Measurements from ENCODE around the gene SLC25A12. TPM values are rescaled to one million over a fixed set of nuclear protein-coding genes. Genes with fewer than 3 reads are reported as not detected.
A peak's percentile ranks its signal among the peaks of the same experiment; 100 is the strongest.
"Not testable (repeated sequence)": the region's sequence is repeated elsewhere in the genome, so short reads cannot be mapped to it uniquely, and the experiment has no call there.

Gene SLC25A12
- total RNA-seq, 2 experiments from 2014 or later, result 27.4 to 28.9 TPM

DNA sequence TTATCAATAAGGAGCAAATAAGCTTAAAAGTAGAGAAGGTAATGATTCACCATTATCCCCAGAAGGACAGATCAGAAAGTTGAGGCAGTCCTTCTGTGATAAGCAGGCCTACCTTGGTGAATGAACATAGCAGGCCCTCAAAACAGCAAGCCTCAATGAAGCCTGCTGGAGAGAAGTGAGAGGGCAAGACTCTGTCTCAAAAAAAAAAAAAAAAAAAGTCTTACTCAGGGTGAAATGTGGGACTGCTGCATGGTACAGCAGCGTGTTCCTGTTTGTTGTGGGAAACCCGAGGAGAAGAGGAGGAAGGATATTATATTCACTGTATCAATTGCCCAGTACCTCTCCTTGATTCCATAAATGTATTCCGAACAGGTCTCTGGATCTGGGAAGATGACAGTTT lies 19.5 kb upstream of the SLC25A12 start:
- Mint-ChIP-seq H3K36me3 (ENCODE audit: low read depth) (no peaks in the 10 kb centered on the region), H3K4me1 (ENCODE audit: low read depth) (no peaks in the 10 kb centered on the region), H3K27ac (no peak overlapping the region), H3K27me3 (ENCODE audit: low read depth) (peaks cover 11% of the 10 kb centered on the region), H3K4me3 (no peak overlapping the region), H3K9me3 (ENCODE audit: insufficient read depth) (no peaks in the 10 kb centered on the region)
- ChIA-PET CTCF (interaction anchor here (1.6 kb wide), 1 partner anchor 27 kb away, joined by 3 read pairs; no protein-coding TSS in a partner anchor), POLR2A (interaction anchor here (1.2 to 1.3 kb wide), 2 partner anchors 9 to 10 kb away, joined by 3 to 6 read pairs; partner anchors contain the start of gene HAT1)
- ATAC-seq (no peak), DNase-seq (no peak)

GRCh38 chr2:171910494-171910893 lies 16.4 kb upstream of the SLC25A12 start:
- H3K27ac Mint-ChIP-seq, result no peak overlapping the region
- H3K9me3 Mint-ChIP-seq (ENCODE audit: insufficient read depth), result no peaks in the 10 kb centered on the region
- ATAC-seq, result no peak
- DNase-seq, result no peak
- no peaks in the 10 kb centered on the region for H3K4me1 Mint-ChIP-seq (ENCODE audit: low read depth)
- POLR2A ChIA-PET, result no interaction called here
- CTCF ChIA-PET, result no interaction called here
- peaks cover 11% of the 10 kb centered on the region for H3K27me3 Mint-ChIP-seq (ENCODE audit: low read depth)
- no peaks in the 10 kb centered on the region for H3K36me3 Mint-ChIP-seq (ENCODE audit: low read depth)
- H3K4me3 Mint-ChIP-seq, result no peak overlapping the region

DNA sequence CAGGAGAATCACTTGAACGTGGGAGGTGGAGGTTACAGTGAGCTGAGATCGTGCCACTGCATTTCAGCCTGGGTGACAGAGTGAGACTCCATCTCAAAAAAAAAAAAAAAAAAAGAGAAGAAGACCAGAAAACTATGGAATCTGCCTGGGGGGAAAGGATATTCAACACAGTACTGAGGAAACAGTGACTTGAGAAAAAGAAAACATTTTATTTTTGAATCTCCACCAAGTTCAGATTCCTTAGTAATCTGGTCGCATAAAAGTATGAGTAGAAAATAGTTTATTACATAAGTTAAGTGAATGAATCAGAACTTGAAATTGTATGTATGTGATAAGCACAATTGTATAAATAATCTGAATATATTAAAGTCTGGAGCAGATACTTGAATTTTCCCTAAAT lies 15.2 kb upstream of the SLC25A12 start:
- Mint-ChIP-seq H3K4me3 (no peak overlapping the region), H3K36me3 (ENCODE audit: low read depth) (no peaks in the 10 kb centered on the region), H3K27ac (no peak overlapping the region), H3K9me3 (ENCODE audit: insufficient read depth) (no peaks in the 10 kb centered on the region), H3K4me1 (ENCODE audit: low read depth) (no peaks in the 10 kb centered on the region), H3K27me3 (ENCODE audit: low read depth) (peaks cover 15% of the 10 kb centered on the region)
- ChIA-PET POLR2A (no interaction called here), CTCF (no interaction called here)
- ATAC-seq, result no peak
- DNase-seq, result no peak

GRCh38 chr2:171908235-171908634 lies 14.2 kb upstream of the SLC25A12 start:
- DNase-seq (no peak), ATAC-seq (no peak)
- no peak overlapping the region for H3K27ac Mint-ChIP-seq
- H3K4me1 Mint-ChIP-seq (ENCODE audit: low read depth), result no peaks in the 10 kb centered on the region
- no peak overlapping the region for H3K4me3 Mint-ChIP-seq
- ChIA-PET CTCF (no interaction called here), POLR2A (no interaction called here)
- no peaks in the 10 kb centered on the region for H3K9me3 Mint-ChIP-seq (ENCODE audit: insufficient read depth)
- no peaks in the 10 kb centered on the region for H3K36me3 Mint-ChIP-seq (ENCODE audit: low read depth)
- H3K27me3 Mint-ChIP-seq (ENCODE audit: low read depth), result peaks cover 23% of the 10 kb centered on the region

GRCh38 chr2:171902840-171903420 lies 8.9 kb upstream of the SLC25A12 start:
- H3K4me3 Mint-ChIP-seq, result no peak overlapping the region
- ChIA-PET POLR2A (no interaction called here), CTCF (no interaction called here)
- H3K36me3 Mint-ChIP-seq (ENCODE audit: low read depth), result no peaks in the 10 kb centered on the region
- ATAC-seq (no peak), DNase-seq (no peak)
- no peaks in the 10 kb centered on the region for H3K4me1 Mint-ChIP-seq (ENCODE audit: low read depth)
- no peak overlapping the region for H3K27ac Mint-ChIP-seq
- H3K27me3 Mint-ChIP-seq (ENCODE audit: low read depth), result peaks cover 19% of the 10 kb centered on the region
- H3K9me3 Mint-ChIP-seq (ENCODE audit: insufficient read depth), result no peaks in the 10 kb centered on the region

DNA sequence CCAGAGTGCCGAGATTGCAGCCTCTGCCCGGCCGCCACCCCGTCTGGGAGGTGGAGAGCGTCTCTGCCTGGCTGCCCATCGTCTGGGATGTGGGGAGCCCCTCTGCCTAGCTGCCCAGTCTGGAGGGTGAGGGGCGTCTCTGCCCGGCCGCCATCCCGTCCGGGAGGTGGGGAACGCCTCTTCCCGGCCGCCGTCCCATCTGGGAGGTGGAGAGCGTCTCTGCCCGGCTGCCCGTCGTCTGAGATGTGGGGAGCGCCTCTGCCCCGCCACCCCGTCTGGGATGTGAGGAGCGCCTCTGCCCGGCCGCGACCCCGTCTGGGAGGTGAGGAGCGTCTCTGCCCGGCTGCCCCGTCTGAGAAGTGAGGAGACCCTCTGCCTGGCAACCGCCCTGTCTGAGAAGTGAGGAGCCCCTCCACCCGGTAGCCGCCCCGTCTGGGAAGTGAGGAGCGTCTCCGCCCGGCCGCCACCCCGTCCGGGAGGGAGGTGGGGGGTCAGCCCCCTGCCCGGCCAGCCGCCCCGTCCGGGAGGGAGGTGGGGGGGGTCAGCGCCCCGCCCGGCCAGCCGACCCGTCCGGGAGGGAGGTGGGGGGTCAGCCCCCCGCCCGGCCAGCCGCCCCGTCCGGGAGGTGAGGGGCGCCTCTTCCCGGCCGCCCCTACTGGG lies 5.7 kb upstream of the SLC25A12 start:
- H3K27me3 Mint-ChIP-seq (ENCODE audit: low read depth), result peaks cover 15% of the 10 kb centered on the region
- H3K4me1 Mint-ChIP-seq (ENCODE audit: low read depth); ATAC-seq; POLR2A ChIA-PET; DNase-seq; H3K4me3 Mint-ChIP-seq; H3K27ac Mint-ChIP-seq; H3K36me3 Mint-ChIP-seq (ENCODE audit: low read depth); H3K9me3 Mint-ChIP-seq (ENCODE audit: insufficient read depth); CTCF ChIA-PET: not testable (repeated sequence)

- no peaks in the 10 kb centered on the region for H3K9me3 Mint-ChIP-seq (ENCODE audit: insufficient read depth)
- no peak overlapping the region for H3K4me3 Mint-ChIP-seq
- peaks cover 14% of the 10 kb centered on the region for H3K36me3 Mint-ChIP-seq (ENCODE audit: low read depth)
- H3K27me3 Mint-ChIP-seq (ENCODE audit: low read depth), result no peaks in the 10 kb centered on the region
- no peak overlapping the region for H3K27ac Mint-ChIP-seq
- peaks cover 26% of the 10 kb centered on the region for H3K4me1 Mint-ChIP-seq (ENCODE audit: low read depth)
- CTCF ChIA-PET, result no interaction called here
- DNase-seq (no peak), ATAC-seq (no peak)
- POLR2A ChIA-PET, result no interaction called here
Measured at GRCh38 chr2:171895786-171896185, 1.7 kb upstream of the SLC25A12 start.

DNA sequence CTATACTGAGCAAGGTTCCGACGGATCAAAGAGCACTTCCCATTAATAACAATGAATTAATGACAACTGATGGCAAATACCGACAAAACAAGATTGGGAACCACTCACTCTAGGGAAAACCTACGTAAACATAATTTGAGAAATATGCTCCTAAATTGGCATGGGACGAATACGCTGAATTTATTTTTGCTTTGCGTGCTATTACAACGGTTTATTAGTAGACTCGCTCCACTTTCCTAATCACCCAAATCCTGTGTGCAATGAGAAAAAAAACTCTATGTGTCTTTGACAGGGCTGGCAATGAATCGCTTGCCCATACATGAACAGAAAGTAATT lies 536 bp upstream of the SLC25A12 start:
- H3K27me3 Mint-ChIP-seq (ENCODE audit: low read depth), result no peaks in the 10 kb centered on the region
- H3K4me3 Mint-ChIP-seq, result peak overlapping the region; percentile 96
- peaks cover 24% of the 10 kb centered on the region for H3K36me3 Mint-ChIP-seq (ENCODE audit: low read depth)
- DNase-seq (no peak), ATAC-seq (no peak)
- peak overlapping the region; percentile 51 for H3K27ac Mint-ChIP-seq
- ChIA-PET CTCF (interaction anchor here (1.2 kb wide), 2 partner anchors 29 to 168 kb away, joined by 3 read pairs; no protein-coding TSS in a partner anchor), POLR2A (interaction anchor here (1.3 to 3.5 kb wide), 2 partner anchors 9 to 28 kb away, joined by 3 to 23 read pairs; partner anchors contain the start of gene HAT1)
- no peaks in the 10 kb centered on the region for H3K9me3 Mint-ChIP-seq (ENCODE audit: insufficient read depth)
- peaks cover 26% of the 10 kb centered on the region for H3K4me1 Mint-ChIP-seq (ENCODE audit: low read depth)

GRCh38 chr2:171893196-171893823 lies 734 bp downstream of the SLC25A12 start:
- CTCF ChIA-PET, result interaction anchor here (0.6 to 1.3 kb wide), 6 partner anchors 10 to 964 kb away, joined by 3 to 4 read pairs (median 3); no protein-coding TSS in a partner anchor
- POLR2A ChIA-PET, result interaction anchor here (0.6 to 3.5 kb wide), 5 partner anchors 7 to 730 kb away, joined by 3 to 23 read pairs (median 3); partner anchors contain the start of gene HAT1
- Mint-ChIP-seq H3K27me3 (ENCODE audit: low read depth) (no peaks in the 10 kb centered on the region), H3K4me1 (ENCODE audit: low read depth) (peaks cover 28% of the 10 kb centered on the region), H3K9me3 (ENCODE audit: insufficient read depth) (no peaks in the 10 kb centered on the region), H3K4me3 (peak overlapping the region; percentile 96), H3K36me3 (ENCODE audit: low read depth) (peaks cover 31% of the 10 kb centered on the region), H3K27ac (peak overlapping the region; percentile 87)
- DNase-seq (no peak), ATAC-seq (no peak)

- no peak overlapping the region for H3K27ac Mint-ChIP-seq
- H3K36me3 Mint-ChIP-seq (ENCODE audit: low read depth), result peaks cover 38% of the 10 kb centered on the region
- peaks cover 26% of the 10 kb centered on the region for H3K4me1 Mint-ChIP-seq (ENCODE audit: low read depth)
- no peak overlapping the region for H3K4me3 Mint-ChIP-seq
- POLR2A ChIA-PET, result no interaction called here
- H3K27me3 Mint-ChIP-seq (ENCODE audit: low read depth), result no peaks in the 10 kb centered on the region
- CTCF ChIA-PET, result interaction anchor here (1.2 kb wide), 1 partner anchor 15 kb away, joined by 3 read pairs; no protein-coding TSS in a partner anchor
- H3K9me3 Mint-ChIP-seq (ENCODE audit: insufficient read depth), result no peaks in the 10 kb centered on the region
- DNase-seq, result no peak
- ATAC-seq, result no peak
Measured at GRCh38 chr2:171889808-171890207, 4.2 kb downstream of the SLC25A12 start.

DNA sequence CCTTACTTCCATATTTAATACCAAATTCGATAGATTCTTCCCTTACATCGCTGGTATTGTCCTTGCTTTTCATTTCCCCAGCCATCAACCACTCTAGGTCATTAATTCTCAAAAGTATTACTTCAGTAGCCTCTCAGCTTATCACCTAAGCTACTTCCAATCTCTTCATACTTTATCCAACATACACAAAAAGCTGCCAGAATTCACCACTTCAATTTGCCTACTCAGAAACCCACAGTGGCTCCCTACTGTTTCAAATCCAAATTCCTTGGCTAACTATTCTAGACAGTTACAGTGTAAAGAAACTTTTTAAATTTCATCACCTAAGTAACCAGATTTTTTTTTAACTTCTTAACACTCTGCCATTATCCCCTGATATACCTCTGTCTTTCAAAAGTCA lies 4.7 kb downstream of the SLC25A12 start:
- CTCF ChIA-PET, result no interaction called here
- H3K4me1 Mint-ChIP-seq (ENCODE audit: low read depth), result peaks cover 22% of the 10 kb centered on the region
- H3K27ac Mint-ChIP-seq, result no peak overlapping the region
- H3K9me3 Mint-ChIP-seq (ENCODE audit: insufficient read depth), result no peaks in the 10 kb centered on the region
- H3K36me3 Mint-ChIP-seq (ENCODE audit: low read depth), result peaks cover 40% of the 10 kb centered on the region
- ATAC-seq (no peak), DNase-seq (no peak)
- H3K27me3 Mint-ChIP-seq (ENCODE audit: low read depth), result no peaks in the 10 kb centered on the region
- POLR2A ChIA-PET, result no interaction called here
- H3K4me3 Mint-ChIP-seq, result no peak overlapping the region

- no peak overlapping the region for H3K4me3 Mint-ChIP-seq
- ATAC-seq (no peak), DNase-seq (no peak)
- no peaks in the 10 kb centered on the region for H3K9me3 Mint-ChIP-seq (ENCODE audit: insufficient read depth)
- H3K36me3 Mint-ChIP-seq (ENCODE audit: low read depth), result peaks cover 26% of the 10 kb centered on the region
- H3K27me3 Mint-ChIP-seq (ENCODE audit: low read depth), result no peaks in the 10 kb centered on the region
- peaks cover 17% of the 10 kb centered on the region for H3K4me1 Mint-ChIP-seq (ENCODE audit: low read depth)
- POLR2A ChIA-PET, result interaction anchor here (0.6 kb wide), 1 partner anchor 14 kb away, joined by 3 read pairs; no protein-coding TSS in a partner anchor
- CTCF ChIA-PET, result interaction anchor here (1.5 kb wide), 1 partner anchor 10 kb away, joined by 4 read pairs; no protein-coding TSS in a partner anchor
- no peak overlapping the region for H3K27ac Mint-ChIP-seq
Measured at GRCh38 chr2:171883275-171883893, 10.7 kb downstream of the SLC25A12 start.
